GM12878 (cell line): ENCODE data around the gene ADCYAP1R1. TPM values are rescaled to one million over a fixed set of nuclear protein-coding genes. Genes with fewer than 3 reads are reported as not detected.

ENCODE experiments used
- ATAC-seq: fragments of 200-7000 bp; cut with Tn5 transposase; 3 replicates; pipeline ENCODE4 v1.9.1; 2020; ENCODE audit warnings: mild to moderate bottlenecking, moderate library complexity
- BruUV-seq: library from RNA; stranded (reverse); fragments of 400-500 nt; replicated peaks from 2 replicates; lab custom pipeline; 2021; lab: Mats Ljungman, UMichigan
- CTCF ChIA-PET: fragments of 300-600 bp; sonication (Branson Sonifier 250); formaldehyde crosslinking; extraction: SDS; loops from one replicate; lab custom pipeline; 2021; ENCODE audit warnings: inconsistent platforms; lab: Yijun Ruan, JAX
- POLR2A ChIA-PET: fragments of 350-600 bp; formaldehyde crosslinking; extraction: SDS; loops from one replicate; lab custom pipeline; 2021; ENCODE audit warnings: inconsistent platforms; lab: Charles Lee
- RAD21 ChIA-PET: fragments of 300-600 bp; sonication (Branson Sonifier 250); formaldehyde crosslinking; loops from one replicate; lab custom pipeline; 2023; ENCODE audit warnings: antibody characterized with exemption; ENCODE audit not compliant: unreplicated experiment; lab: Charles Lee
- SMC1A ChIA-PET: fragments of 300-600 bp; sonication (Branson Sonifier 250); formaldehyde crosslinking; loops from one replicate; lab custom pipeline; 2023; ENCODE audit not compliant: unreplicated experiment, uncharacterized antibody; lab: Charles Lee
- DNase-seq: peaks from one replicate; pipeline ENCODE4 v3.0.0-alpha.2; 2011; ENCODE audit warnings: low read depth, low spot score
- FAIRE-seq: peaks from 3 replicates; lab custom pipeline; 2011; peaks lifted over from hg19 to GRCh38; lab: Jason Lieb, UNC
- H2AFZ ChIP-seq: 2 replicates; pipeline ENCODE4 v1.6.0; 2011; ENCODE audit warnings: low read depth, low read length, control low read depth; ENCODE audit not compliant: control insufficient read depth
- H3K27ac ChIP-seq: 2 replicates; pipeline ENCODE4 v1.5.1; 2011; ENCODE audit warnings: control low read depth; ENCODE audit not compliant: control insufficient read depth, insufficient read depth
- H3K27me3 ChIP-seq, 2 experiments: replicated peaks in 1 of 2; 2 replicates each; pipeline versions ENCODE4 v1.6.0 to v1.6.1; 2011; ENCODE audit warnings: low read length in 1 of 2; ENCODE audit not compliant: control insufficient read depth in 2 of 2, insufficient read depth in 2 of 2
- H3K36me3 ChIP-seq, 2 experiments: 2 replicates each; pipeline ENCODE4 v1.5.1; 2011; ENCODE audit warnings: low read length in 1 of 2; ENCODE audit not compliant: control insufficient read depth in 2 of 2, insufficient read depth in 2 of 2
- H3K4me1 ChIP-seq: 2 replicates; pipeline ENCODE4 v1.6.1; 2011; ENCODE audit warnings: mild to moderate bottlenecking, low read length, moderate library complexity, mixed read lengths; ENCODE audit not compliant: control insufficient read depth, insufficient read depth
- H3K4me2 ChIP-seq: 2 replicates; pipeline ENCODE4 v1.6.0; 2011; ENCODE audit warnings: control low read depth; ENCODE audit not compliant: control insufficient read depth, insufficient read depth
- H3K4me3 ChIP-seq: fragments of 200-600 bp; sonication (generic); 2 replicates; pipeline ENCODE4 v1.5.1; 2016
- H3K79me2 ChIP-seq: 2 replicates; pipeline ENCODE4 v1.6.0; 2011; ENCODE audit warnings: low read length; ENCODE audit not compliant: control insufficient read depth, insufficient read depth
- H3K9ac ChIP-seq: 2 replicates; pipeline ENCODE4 v1.8.0; 2011; ENCODE audit warnings: low read length, control low read depth, mixed read lengths; ENCODE audit not compliant: control insufficient read depth, insufficient read depth
- H3K9me3 ChIP-seq: replicated peaks from 3 replicates; pipeline ENCODE4 v1.5.1; 2011; ENCODE audit warnings: mild to moderate bottlenecking, low read length; ENCODE audit not compliant: control insufficient read depth, insufficient read depth
- H4K20me1 ChIP-seq: 2 replicates; pipeline ENCODE4 v1.6.0; 2011; ENCODE audit not compliant: control insufficient read depth, insufficient read depth
- ATF7 ChIP-seq: fragments of 450-650 bp; IDR thresholded peaks from 2 replicates; pipeline ENCODE4 v1.6.1; 2016; ENCODE audit warnings: low read depth, mild to moderate bottlenecking
- BCL11A ChIP-seq: IDR thresholded peaks from 2 replicates; pipeline ENCODE4 v1.6.1; 2011; ENCODE audit warnings: low read depth, low read length
- GATAD2B ChIP-seq: fragments of 450-650 bp; conservative IDR thresholded peaks from 2 replicates; pipeline ENCODE4 v1.6.1; 2017; ENCODE audit warnings: low read depth, mild to moderate bottlenecking, moderate library complexity
- JUNB ChIP-seq: IDR thresholded peaks from 2 replicates; pipeline ENCODE4 v1.6.1; 2016; ENCODE audit warnings: antibody characterized with exemption, mild to moderate bottlenecking
- NR2C1 ChIP-seq: fragments of 450-650 bp; IDR thresholded peaks from 2 replicates; pipeline ENCODE4 v1.6.1; 2017; ENCODE audit warnings: antibody characterized with exemption, mild to moderate bottlenecking, moderate library complexity
- SIN3A ChIP-seq: IDR thresholded peaks from 2 replicates; pipeline ENCODE4 v1.6.1; 2012; ENCODE audit warnings: low read depth, low read length, improper control_type of control experiment
- SMAD1 ChIP-seq: fragments of 450-650 bp; IDR thresholded peaks from 2 replicates; pipeline ENCODE4 v1.6.1; 2018; ENCODE audit warnings: mild to moderate bottlenecking, low read depth; ENCODE audit not compliant: partially characterized antibody
- ZNF207 ChIP-seq: fragments of 450-650 bp; IDR thresholded peaks from 2 replicates; pipeline ENCODE4 v1.6.1; 2014; ENCODE audit warnings: antibody characterized with exemption, mild to moderate bottlenecking, borderline replicate concordance
- WGBS: methylation state at CpG from one replicate; pipeline ENCODE4 v1.1.6; 2016; ENCODE audit warnings: low lambda C conversion rate; ENCODE audit not compliant: insufficient replicate concordance, insufficient coverage; ENCODE audit errors: missing lambda C conversion rate; 5-methylcytosine and 5-hydroxymethylcytosine counted together
- in situ Hi-C: fragments of 300-500 bp; cut with MboI; formaldehyde crosslinking; loops from 9 replicates; pipeline ENCODE4 v1.14.3; 2018; ENCODE audit warnings: mixed read lengths
- intact Hi-C: fragments of 100-400 bp; cut with micrococcal nuclease; formaldehyde crosslinking; loops from one replicate; pipeline ENCODE4 v1.14.2; 2022; ENCODE audit not compliant: unreplicated experiment
- polyA plus RNA-seq, 11 experiments: library from polyadenylated mRNA; depleted of rRNA in 4 of 11; unstranded in 6 of 11; stranded (reverse) in 5 of 11; fragments of >200 nt; fragmentation: Nextera tagmentation in 4 of 11; fragmentation: Illumina TruSeq in 1 of 11; extraction: Ambion mirVana in 4 of 11; extraction: Trizol in 1 of 11; gene quantifications; 1 replicate in 1 of 11; 2 replicates in 10 of 11; pipeline versions ENCODE4 v1.2.1 to v1.2.3, GENCODE V29; 2011 to 2016; ENCODE audit warnings: inconsistent platforms in 2 of 11, missing spikeins in 2 of 11, low read depth in 1 of 11
- total RNA-seq, 4 experiments: library from RNA; depleted of rRNA in 3 of 4; stranded (reverse); fragments of >200 nt in 3 of 4; fragmentation: Illumina TruSeq in 1 of 4; extraction: Trizol in 1 of 4; gene quantifications; 2 replicates each; pipeline versions ENCODE4 v1.2.1 to v1.2.3, GENCODE V29; 2013 to 2021
- TF ChIP-seq, protein P1 (sequence below): fragments of 450-650 bp; formaldehyde crosslinking; IDR thresholded peaks from 2 replicates; pipeline ENCODE4 v1.4.0; 2020; ENCODE audit warnings: mild to moderate bottlenecking, moderate library complexity

The ADCYAP1R1 gene
- total and polyA plus RNA-seq, 10 of the 15 experiments (the other 5 are each of a cell fraction or from before 2014, with no cell fraction given), result not detected

DNA sequence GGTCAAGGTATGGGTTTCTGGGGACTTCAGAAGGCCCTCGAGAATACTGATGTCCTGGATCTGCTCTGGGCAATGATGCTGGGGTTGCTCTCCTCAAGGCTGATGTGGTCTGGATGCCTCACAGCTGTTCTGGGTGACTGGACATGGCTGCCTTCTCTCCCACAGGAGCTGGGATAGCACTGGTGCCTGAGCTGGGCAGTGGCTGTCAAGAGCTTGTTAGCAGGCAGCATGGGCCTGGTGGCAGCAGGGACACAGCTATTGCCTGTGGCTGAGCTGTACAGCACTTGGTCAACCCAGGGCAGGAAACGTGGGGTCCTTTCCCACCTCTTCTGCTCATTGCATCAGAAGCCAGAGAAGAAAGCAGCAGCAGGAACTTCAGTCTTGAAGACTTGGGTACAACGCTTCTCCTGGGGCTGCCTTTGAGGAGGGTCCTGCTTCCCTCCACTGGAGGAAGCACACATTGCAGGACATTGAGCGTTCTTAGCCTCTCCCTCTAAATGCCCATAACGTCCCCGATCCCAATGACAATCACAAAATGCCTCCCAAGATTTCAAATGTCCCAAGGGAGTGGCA lies 13.0 kb downstream of the ADCYAP1R1 start:
- ChIA-PET POLR2A (no interaction called here), SMC1A (interaction anchor here (0.6 to 1.5 kb wide), 2 partner anchors 82 to 135 kb away, joined by 4 read pairs; no protein-coding TSS in a partner anchor), RAD21 (interaction anchor here (0.5 kb wide), 1 partner anchor 79 kb away, joined by 3 read pairs; no protein-coding TSS in a partner anchor), CTCF (interaction anchor here (0.6 to 1.0 kb wide), 3 partner anchors 9 to 63 kb away, joined by 3 read pairs; no protein-coding TSS in a partner anchor)
- Histone ChIP-seq H3K4me1 (no peaks in the 10 kb centered on the region), H2AFZ (no peak overlapping the region), H3K4me2 (no peak overlapping the region), H3K27me3 (peaks cover 0 to 4% of the 10 kb centered on the region in 2 experiments; a peak in 1 of 4 replicates), H3K27ac (no peak overlapping the region), H4K20me1 (no peaks in the 10 kb centered on the region), H3K79me2 (no peaks in the 10 kb centered on the region), H3K9me3 (no peaks in the 10 kb centered on the region), H3K36me3 (no peaks in the 10 kb centered on the region), H3K9ac (no peak overlapping the region), H3K4me3 (no peak overlapping the region)
- intact Hi-C loops (no loop called here), in situ Hi-C loops (no loop called here)
- no peak for ATAC-seq
- no TSS peak for BruUV-seq
- 1% methylated on average over 6 of the region's 6 CpGs for WGBS
- DNase-seq, result no peak
- no peak for FAIRE-seq
- TF ChIP-seq ZNF207 (no peak), NR2C1 (no peak), ATF7 (no peak), GATAD2B (no peak)

DNA sequence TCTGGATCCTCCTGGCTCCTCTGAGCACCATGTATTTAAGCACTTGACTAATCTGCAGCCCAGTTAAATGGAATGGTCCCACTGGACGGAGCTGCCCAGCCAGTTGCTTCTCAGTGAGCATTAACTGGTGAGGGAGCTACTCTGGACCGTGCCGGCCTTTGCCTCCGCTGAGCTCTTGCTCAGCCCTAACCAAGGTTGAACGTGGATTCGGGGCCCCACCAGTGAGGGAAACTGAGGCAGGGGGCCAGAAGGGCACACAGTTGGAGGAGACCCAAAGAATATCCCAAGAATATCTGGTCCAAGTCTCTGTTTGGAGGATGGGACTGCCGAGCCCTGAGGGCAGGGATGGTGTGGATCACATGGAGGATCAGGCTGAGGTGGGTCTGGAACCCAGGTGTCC lies 13.7 kb downstream of the ADCYAP1R1 start:
- 29% methylated on average over 7 of the region's 7 CpGs for WGBS
- Histone ChIP-seq H3K4me2 (no peak overlapping the region), H3K27ac (no peak overlapping the region), H3K36me3 (no peaks in the 10 kb centered on the region), H3K4me3 (no peak overlapping the region), H2AFZ (no peak overlapping the region), H3K9me3 (no peaks in the 10 kb centered on the region), H3K79me2 (no peaks in the 10 kb centered on the region), H3K9ac (no peak overlapping the region), H4K20me1 (no peaks in the 10 kb centered on the region), H3K27me3 (peaks cover 0 to 4% of the 10 kb centered on the region in 2 experiments; a peak in 1 of 4 replicates), H3K4me1 (no peaks in the 10 kb centered on the region)
- ChIA-PET CTCF (interaction anchor here (0.6 to 1.0 kb wide), 2 partner anchors 9 to 64 kb away, joined by 3 read pairs; no protein-coding TSS in a partner anchor), RAD21 (no interaction called here), POLR2A (no interaction called here), SMC1A (interaction anchor here (1.5 kb wide), 1 partner anchor 83 kb away, joined by 4 read pairs; no protein-coding TSS in a partner anchor)
- ATAC-seq (no peak), DNase-seq (no peak), FAIRE-seq (no peak)
- no TSS peak for BruUV-seq
- in situ Hi-C loops (no loop called here), intact Hi-C loops (no loop called here)
- TF ChIP-seq, protein P1, sequence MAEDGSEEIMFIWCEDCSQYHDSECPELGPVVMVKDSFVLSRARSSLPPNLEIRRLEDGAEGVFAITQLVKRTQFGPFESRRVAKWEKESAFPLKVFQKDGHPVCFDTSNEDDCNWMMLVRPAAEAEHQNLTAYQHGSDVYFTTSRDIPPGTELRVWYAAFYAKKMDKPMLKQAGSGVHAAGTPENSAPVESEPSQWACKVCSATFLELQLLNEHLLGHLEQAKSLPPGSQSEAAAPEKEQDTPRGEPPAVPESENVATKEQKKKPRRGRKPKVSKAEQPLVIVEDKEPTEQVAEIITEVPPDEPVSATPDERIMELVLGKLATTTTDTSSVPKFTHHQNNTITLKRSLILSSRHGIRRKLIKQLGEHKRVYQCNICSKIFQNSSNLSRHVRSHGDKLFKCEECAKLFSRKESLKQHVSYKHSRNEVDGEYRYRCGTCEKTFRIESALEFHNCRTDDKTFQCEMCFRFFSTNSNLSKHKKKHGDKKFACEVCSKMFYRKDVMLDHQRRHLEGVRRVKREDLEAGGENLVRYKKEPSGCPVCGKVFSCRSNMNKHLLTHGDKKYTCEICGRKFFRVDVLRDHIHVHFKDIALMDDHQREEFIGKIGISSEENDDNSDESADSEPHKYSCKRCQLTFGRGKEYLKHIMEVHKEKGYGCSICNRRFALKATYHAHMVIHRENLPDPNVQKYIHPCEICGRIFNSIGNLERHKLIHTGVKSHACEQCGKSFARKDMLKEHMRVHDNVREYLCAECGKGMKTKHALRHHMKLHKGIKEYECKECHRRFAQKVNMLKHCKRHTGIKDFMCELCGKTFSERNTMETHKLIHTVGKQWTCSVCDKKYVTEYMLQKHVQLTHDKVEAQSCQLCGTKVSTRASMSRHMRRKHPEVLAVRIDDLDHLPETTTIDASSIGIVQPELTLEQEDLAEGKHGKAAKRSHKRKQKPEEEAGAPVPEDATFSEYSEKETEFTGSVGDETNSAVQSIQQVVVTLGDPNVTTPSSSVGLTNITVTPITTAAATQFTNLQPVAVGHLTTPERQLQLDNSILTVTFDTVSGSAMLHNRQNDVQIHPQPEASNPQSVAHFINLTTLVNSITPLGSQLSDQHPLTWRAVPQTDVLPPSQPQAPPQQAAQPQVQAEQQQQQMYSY, result no peak
- no peak for TF ChIP-seq SMAD1
- no peak for TF ChIP-seq JUNB
- TF ChIP-seq BCL11A, result no peak
- TF ChIP-seq SIN3A, result no peak
